ENCODE data around the gene DNAJC18.
"Not testable (repeated sequence)": the region's sequence is repeated elsewhere in the genome, so short reads cannot be mapped to it uniquely, and the experiment has no call there.

GRCh38 chr5:139478657-139479423 lies 39.5 kb upstream of the DNAJC18 start:
- not testable (repeated sequence) for TF ChIP-seq CTCF, POLR2A (IDR thresholded peaks at IDR 0.05)
